ENCODE results near the gene IFT122.

Gene IFT122

DNA sequence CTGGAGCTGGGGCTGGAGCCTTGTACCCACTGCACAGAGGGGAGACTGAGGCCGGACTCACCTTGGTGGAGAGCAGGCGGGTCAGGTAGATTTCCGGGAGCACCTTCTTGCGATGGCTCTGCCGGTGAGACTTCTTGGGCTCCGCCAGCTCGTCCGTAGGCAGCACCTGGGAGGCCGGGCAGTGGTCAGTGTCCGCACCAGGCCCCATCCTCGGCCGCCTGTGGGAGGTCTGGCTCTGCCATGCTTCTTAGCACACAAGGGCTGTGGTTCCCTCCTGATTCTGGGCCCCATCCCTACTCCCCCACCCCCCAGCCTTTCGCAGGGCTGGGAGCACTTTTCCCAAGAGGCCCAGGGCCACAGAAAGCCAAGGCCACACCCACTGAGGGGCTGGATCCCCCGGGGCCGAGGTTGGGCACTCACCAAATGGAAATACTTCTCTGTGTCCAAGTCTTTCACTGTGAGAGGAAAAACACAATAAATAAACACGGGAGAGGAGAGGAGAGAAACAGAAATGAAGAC is 120.3 kb downstream of the IFT122 start:
- no peak overlapping the region for H3K4me3 ChIP-seq (replicated peaks; ENCODE audit: low read depth, low read length)
- peak; percentile 65 for DNase-seq (ENCODE audit: low read depth)
- TF ChIP-seq, protein P1, sequence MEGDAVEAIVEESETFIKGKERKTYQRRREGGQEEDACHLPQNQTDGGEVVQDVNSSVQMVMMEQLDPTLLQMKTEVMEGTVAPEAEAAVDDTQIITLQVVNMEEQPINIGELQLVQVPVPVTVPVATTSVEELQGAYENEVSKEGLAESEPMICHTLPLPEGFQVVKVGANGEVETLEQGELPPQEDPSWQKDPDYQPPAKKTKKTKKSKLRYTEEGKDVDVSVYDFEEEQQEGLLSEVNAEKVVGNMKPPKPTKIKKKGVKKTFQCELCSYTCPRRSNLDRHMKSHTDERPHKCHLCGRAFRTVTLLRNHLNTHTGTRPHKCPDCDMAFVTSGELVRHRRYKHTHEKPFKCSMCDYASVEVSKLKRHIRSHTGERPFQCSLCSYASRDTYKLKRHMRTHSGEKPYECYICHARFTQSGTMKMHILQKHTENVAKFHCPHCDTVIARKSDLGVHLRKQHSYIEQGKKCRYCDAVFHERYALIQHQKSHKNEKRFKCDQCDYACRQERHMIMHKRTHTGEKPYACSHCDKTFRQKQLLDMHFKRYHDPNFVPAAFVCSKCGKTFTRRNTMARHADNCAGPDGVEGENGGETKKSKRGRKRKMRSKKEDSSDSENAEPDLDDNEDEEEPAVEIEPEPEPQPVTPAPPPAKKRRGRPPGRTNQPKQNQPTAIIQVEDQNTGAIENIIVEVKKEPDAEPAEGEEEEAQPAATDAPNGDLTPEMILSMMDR (IDR thresholded peaks at IDR 0.05; ENCODE audit: low read length, missing control alignments): no peak

DNA sequence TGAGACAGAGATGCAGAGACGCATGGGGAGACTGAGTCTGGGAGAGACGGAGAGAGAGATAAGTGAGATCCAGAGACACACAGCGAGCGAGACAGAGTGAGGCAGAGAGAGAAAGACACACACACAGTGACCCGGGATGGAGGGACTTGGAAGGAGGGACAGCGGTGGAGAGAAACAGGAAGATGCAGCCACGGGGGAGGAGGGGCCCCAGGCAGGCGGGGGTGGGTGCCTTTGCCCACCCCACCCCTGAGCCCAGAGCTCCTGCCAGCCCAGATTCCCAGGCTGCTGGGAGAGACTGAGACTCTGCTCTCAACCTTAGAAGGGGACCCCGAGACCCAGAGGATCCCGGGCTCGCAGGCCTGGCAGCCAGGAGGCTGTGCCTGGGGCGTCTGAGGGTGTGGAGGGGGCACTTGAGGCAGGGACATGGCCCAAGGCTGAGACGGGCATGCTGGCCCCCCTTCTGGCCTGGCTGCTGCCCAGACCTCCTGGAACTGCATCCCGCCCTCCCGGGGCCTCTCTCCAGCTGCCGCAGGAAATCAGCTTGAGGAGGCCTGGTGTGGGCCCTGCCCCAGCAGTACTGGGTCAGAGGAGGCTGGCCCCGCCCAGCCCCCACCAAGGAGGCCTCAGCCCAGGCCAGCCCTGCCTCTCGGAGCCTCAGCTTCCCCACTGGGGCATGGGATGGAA is 121.0 kb downstream of the IFT122 start:
- TF ChIP-seq, protein P1 (IDR thresholded peaks at IDR 0.05; ENCODE audit: low read length, missing control alignments): no peak
- DNase-seq (ENCODE audit: low read depth): peak; percentile 85
- no peak overlapping the region for H3K4me3 ChIP-seq (replicated peaks; ENCODE audit: low read depth, low read length)

- TF ChIP-seq, protein P1 (IDR thresholded peaks at IDR 0.05; ENCODE audit: low read length, missing control alignments): no peak
- DNase-seq (ENCODE audit: low read depth): no peak
- H3K4me3 ChIP-seq (replicated peaks; ENCODE audit: low read depth, low read length): no peak overlapping the region
Observed at GRCh38 chr3:129561619-129562248, 121.7 kb downstream of the IFT122 start.

DNA sequence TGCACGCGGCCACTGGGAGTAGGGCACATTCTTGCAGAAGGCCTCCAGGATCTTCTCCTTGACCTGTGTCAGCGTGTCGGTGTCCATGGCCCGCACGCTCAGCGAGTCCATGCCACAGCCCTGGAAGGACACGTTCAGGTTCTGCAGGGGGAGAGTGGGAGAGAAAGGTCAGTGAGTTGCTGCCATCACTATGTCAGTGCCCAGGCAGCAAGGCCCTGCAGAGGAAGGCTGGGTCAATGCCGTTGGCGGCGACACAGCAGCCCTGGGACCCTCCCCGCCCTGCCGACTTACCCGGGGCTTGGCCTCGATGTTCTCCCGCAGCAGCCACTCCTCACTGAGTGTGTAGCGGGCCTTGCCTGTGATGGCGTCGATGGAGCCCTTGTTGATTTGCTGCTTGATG is 122.8 kb downstream of the IFT122 start:
- DNase-seq (ENCODE audit: low read depth): no peak
- TF ChIP-seq, protein P1 (IDR thresholded peaks at IDR 0.05; ENCODE audit: low read length, missing control alignments): no peak
- no peak overlapping the region for H3K4me3 ChIP-seq (replicated peaks; ENCODE audit: low read depth, low read length)

DNA sequence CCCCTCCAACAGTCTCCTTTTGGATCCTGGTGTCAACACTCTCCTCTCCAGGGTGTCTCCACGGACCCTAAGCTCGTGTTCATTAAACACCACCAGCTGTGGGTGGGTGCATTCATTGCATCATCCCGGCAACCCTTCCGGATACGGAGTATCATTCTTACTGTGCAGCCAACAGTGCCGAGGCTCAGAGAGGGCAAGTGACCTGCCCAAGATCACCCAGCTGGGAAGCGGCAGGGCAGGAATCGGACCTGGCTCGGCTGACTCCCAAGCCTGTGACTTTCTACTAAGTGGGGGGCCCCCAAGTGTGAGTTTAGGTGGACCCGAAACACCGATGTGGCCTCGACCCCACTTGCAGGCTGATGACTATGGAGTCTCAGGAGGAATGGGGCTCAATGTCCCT is 123.3 kb downstream of the IFT122 start:
- no peak for DNase-seq (ENCODE audit: low read depth)
- no peak overlapping the region for H3K4me3 ChIP-seq (replicated peaks; ENCODE audit: low read depth, low read length)
- TF ChIP-seq, protein P1 (IDR thresholded peaks at IDR 0.05; ENCODE audit: low read length, missing control alignments): no peak

DNA sequence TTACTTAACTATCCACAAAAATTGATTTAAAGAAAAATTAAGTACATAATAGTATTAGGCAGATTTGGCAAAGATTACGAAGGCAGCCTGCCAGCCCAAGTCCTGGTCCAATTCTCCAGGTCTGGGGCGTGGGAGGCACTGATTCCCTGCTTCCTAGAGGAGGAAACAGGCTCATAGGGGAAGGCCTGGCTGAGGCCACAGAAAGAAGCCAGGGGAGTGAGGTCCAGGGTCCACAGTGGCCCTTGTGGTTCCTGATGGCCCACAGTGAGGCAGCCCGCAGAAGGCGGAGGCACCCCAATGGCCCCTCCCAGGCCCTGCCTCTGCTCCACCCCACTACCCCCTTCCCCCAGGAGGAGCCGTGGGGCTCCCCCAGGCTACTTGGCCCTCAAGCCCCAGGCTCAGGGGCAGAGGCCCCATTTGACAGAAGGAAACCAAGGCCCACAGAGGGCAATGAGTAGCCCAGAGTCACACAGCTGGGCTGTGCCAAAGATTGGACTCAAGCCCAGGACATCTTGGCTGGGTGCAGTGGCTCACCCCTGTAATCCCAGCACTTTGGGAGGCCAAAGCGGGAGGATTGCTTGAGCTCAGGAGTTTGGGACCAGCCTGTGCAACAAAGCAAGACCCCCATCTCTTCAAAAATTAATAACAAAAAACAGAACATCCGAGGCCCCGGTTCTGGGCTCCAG is 124.0 kb downstream of the IFT122 start:
- no peak overlapping the region for H3K4me3 ChIP-seq (replicated peaks; ENCODE audit: low read depth, low read length)
- TF ChIP-seq, protein P1 (IDR thresholded peaks at IDR 0.05; ENCODE audit: low read length, missing control alignments): no peak
- peak; percentile 31 for DNase-seq (ENCODE audit: low read depth)

Data from fibroblast of pulmonary artery (primary cell).